HG02571 (cell line): ENCODE results near the gene NOP14.
A peak's percentile ranks its signal among the peaks of the same experiment; 100 is the strongest.
"Not testable (repeated sequence)": the region's sequence is repeated elsewhere in the genome, so short reads cannot be mapped to it uniquely, and the experiment has no call there.

ENCODE experiments used
- ATAC-seq: cut with Tn5 transposase; IDR thresholded peaks from one replicate; pipeline ENCODE4 v1.9.1; 2021; ENCODE audit warnings: mild to moderate bottlenecking, moderate library complexity; ENCODE audit not compliant: unreplicated experiment

Gene NOP14

GRCh38 chr4:2963175-2963965 is at the start of gene NOP14, which contains the start of gene GRK4:
Gene NOP14, minus strand, starts transcription at chr4:2963406. Its CDS starts 87 bp downstream, at chr4:2963319.
Gene GRK4, plus strand, starts transcription at chr4:2963571. Its CDS starts 500 bp downstream, at chr4:2964071.
- peak; percentile 86 for ATAC-seq

DNA sequence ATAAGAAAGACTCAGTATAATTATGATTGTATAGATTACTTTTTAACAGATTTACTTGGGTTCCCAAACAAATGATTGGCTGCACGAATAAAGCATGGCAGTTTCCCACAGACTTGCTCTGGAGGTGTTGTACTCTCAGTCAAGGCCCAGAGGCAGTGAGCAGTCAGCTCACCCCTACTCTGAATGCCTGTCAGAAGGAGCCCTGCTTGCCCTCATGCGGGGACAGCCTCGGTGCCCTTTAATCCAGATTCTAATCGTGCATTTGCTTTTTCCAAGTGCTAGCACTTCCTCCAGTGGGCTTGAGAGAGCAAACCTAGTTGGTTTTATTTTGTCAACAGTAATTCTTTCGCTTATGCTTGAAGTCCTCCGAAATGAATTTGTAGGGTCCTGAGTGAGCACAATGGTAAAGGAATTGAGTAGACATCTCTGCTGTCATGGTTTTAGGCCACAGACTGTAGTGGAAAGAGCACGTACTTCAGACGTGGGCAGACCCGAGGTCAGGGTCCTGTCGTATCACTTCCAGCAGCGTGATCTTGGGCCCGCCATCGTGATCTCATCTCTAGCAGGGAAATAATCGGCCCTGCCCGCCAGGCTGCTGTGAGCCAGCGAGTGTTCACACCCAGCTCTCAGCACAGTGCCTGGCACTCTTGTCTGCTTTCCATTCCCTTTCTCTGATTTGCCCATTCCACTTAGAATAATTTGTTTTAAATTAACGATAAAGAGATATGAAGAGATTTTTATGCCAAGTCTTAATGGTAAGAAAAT is 48.4 kb upstream of the NOP14 start:
- no peak for ATAC-seq

GRCh38 chr4:3010998-3011397 is 47.8 kb upstream of the NOP14 start:
- no peak for ATAC-seq

DNA sequence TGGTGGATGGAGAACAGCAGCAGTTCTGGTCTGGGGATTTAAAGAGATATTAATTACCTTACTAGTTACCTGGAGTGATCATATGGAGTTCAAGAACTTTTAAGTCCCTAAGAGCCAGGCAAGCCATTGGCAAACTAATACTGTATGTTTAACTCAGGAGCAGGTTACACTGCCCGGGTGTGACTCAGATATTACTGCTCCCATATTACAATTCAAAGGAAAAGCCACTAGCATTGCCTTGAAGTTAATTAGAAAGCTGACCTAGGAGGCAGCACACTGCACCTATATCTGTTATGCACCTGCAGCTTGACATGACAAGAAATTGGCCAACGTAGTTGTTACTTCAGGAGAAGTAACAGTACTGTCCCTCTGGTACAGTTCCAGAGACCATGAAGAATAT is 47.4 kb upstream of the NOP14 start:
- no peak for ATAC-seq

DNA sequence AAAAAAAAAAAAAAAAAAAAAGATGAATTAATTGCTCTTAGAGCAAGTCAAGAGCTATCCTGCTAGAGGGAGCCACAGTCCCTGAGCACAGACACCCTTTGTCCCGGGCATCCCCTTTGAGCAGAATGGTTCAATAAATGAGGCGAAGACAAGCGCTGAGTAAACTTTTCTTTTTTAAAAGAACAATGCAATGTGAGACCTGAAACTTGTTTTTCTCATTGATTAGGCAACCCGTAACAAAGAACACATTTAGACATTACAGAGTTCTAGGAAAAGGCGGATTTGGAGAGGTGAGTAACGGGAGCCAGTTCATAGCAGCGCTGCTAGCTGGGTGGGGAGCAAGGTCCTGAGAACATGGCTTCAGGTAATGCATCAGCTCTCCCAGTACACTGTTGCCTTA is 46.2 kb upstream of the NOP14 start:
- no peak for ATAC-seq

DNA sequence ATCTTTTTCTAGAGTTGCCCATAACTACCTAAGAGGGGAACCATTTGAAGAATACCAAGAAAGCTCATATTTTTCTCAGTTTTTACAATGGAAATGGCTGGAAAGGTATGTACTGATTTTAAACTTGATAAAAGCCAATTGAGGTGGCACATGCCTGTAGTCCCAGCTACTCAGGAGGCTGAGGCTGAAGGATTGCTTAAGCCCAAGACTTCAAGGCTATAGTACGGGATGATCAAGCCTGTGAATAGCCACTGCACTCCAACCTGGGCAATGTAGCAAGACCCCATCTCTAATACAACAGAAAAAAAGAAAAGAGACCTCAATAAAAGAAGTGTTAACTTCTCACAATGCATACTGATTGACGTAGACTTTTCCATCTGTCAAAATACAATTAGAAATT is 44.5 kb upstream of the NOP14 start:
- no peak for ATAC-seq

DNA sequence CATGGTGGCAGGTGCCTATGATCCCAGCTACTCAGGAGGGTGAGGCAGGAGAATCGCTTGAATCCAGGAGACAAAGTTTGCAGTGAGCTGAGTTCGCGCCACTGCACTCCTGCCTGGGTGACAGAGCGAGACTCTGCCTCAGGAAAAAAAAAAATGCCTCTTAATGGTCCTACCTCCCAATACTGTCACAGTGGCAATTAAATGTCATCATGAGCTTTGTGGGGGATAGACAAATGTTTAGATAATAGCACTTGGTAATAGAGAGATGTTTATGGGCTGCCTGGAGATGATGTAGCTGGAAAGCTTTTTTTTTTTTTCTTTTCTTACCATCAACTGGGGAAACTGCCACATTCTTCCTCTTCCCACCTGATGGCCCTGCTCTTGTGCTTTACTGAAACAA is 33.2 kb upstream of the NOP14 start:
- no peak for ATAC-seq

GRCh38 chr4:2995546-2996265 is 32.5 kb upstream of the NOP14 start:
- no peak for ATAC-seq

- ATAC-seq, result no peak
Observed at GRCh38 chr4:2994917-2995316, 31.7 kb upstream of the NOP14 start.

DNA sequence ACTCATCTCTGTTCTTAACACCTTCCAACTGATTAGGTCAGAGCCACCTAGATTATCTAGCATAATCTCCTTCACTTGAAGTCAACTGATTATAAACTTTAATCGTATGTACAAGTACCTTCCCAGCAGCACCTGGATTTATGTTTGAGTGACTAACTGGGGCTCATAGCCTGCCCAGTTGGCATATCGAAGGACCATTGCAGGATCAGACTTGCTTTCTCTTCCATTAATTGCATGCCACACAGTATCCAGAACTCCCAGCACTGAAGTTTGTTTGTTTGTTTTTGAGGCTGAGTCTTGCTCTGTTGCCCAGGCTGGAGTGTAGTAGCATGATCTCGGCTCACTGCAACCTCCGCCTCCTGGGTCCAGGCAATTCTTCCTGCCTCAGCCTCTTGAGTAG is 28.0 kb upstream of the NOP14 start:
- ATAC-seq, result no peak

DNA sequence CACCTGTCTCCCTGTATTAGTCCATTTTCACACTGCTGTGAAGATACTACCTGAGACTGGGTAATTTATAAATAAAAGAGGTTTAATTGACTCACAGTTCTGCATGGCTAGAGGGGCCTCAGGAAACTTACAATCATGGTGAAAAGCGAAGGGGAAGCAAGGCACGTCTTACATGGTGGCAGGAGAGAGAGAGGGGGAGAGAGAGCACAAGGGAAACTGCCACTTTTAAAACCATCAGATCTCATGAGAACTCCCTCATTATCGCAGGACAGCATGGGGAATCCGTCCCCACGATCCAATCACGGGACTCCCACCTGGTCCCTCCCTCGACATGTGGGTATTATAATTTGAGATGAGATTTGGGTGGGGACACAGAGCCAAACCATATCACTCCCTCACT is 20.5 kb upstream of the NOP14 start:
- ATAC-seq, result not testable (repeated sequence)

- ATAC-seq, result no peak
Observed at GRCh38 chr4:2982012-2982411, 18.8 kb upstream of the NOP14 start.

- no peak for ATAC-seq
Observed at GRCh38 chr4:2981256-2981819, 18.1 kb upstream of the NOP14 start.

DNA sequence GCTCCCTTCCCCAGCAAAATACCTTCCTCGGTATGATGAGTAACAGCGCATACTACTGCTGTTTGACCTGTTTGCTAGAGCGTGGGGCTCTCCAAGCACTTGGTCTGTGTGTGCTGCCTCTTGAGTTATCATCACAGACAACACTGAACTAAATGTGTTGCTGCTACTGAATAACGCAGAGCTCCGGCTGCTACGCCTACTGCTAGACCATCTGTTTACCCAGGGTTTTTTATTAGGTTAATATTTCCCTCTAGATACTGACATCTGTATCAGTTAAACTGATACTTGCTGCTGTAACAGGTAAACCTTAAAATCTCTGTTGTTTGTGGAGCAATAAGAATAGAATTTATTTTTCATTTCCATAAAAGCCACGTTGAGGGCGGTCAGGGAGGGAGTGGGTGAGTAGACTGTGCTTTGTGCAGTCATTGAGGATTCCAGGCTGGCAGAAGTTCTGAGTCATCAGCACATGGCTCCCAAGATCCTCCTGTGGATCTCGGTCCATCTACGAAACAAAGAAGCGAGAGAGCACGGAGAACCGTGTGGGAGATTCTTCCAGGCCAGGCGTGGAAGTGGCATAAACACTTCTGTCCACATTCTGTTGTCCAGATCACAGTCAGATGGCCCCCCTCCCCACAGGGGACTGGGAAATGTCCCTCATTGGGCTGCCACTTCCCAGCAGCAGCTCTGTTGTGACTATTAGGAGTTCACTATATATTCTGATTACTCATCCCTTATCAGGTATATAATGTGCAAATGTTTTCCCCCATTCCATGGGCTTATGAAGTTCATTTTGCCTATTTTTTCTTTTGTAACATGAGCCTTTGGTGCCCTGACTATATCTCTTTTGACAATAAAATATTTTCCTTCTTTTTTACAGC is 14.2 kb upstream of the NOP14 start:
- no peak for ATAC-seq

DNA sequence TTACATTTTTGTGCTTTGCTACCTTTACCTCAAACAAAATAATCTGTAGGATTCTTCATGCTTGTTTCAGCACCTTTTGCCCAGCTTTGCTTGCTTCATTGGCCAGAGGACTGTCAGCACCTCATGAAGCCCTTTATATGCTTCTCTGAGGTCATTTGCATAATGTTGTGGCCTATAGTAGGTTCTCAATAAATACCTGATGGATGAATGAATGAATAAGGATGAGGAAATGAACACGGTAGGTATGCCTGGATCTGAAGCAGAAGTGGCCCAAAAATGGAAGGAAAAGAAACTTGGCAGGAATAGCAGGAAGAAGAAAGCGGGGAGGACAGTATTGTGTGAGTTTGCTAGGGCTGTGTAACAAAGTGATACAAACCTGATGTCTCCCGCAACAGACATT is 8.1 kb upstream of the NOP14 start:
- no peak for ATAC-seq

- no peak for ATAC-seq
Observed at GRCh38 chr4:2968381-2968780, 5.2 kb upstream of the NOP14 start.

- no peak for ATAC-seq
Observed at GRCh38 chr4:2965262-2965661, 2.1 kb upstream of the NOP14 start.

GRCh38 chr4:2964706-2965258 is 1.6 kb upstream of the NOP14 start:
- no peak for ATAC-seq

GRCh38 chr4:2963966-2964471 is 813 bp upstream of the NOP14 start:
- ATAC-seq, result no peak
